Karpas-422 (cell line): ENCODE data around the gene TSC22D2. TPM values are rescaled to one million over a fixed set of nuclear protein-coding genes. Genes with fewer than 3 reads are reported as not detected.

ENCODE experiments used
- DNase-seq: peaks from one replicate; pipeline ENCODE4 v3.0.0-alpha.2; 2015
- H2AFZ ChIP-seq: fragments of 200-600 bp; sonication (generic); 2 replicates; pipeline ENCODE4 v1.6.1; 2014; ENCODE audit warnings: antibody characterized with exemption, low read length, mixed read lengths
- H3K27ac ChIP-seq: fragments of 200-600 bp; sonication (generic); 2 replicates; pipeline ENCODE4 v1.5.1; 2014; ENCODE audit warnings: mild to moderate bottlenecking, low read length, moderate library complexity
- H3K27me3 ChIP-seq: fragments of 200-600 bp; sonication (generic); 2 replicates; pipeline ENCODE4 v1.6.1; 2014; ENCODE audit warnings: low read length, mixed read lengths
- H3K36me3 ChIP-seq: fragments of 200-600 bp; sonication (generic); 2 replicates; pipeline ENCODE4 v1.6.1; 2014; ENCODE audit warnings: low read length, mixed read lengths; ENCODE audit not compliant: insufficient read depth
- H3K4me1 ChIP-seq: fragments of 200-600 bp; sonication (generic); 2 replicates; pipeline ENCODE4 v1.6.1; 2014; ENCODE audit warnings: mild to moderate bottlenecking, low read length, mixed read lengths
- H3K4me2 ChIP-seq: fragments of 200-600 bp; sonication (generic); 2 replicates; pipeline ENCODE4 v1.6.1; 2014; ENCODE audit warnings: low read length, low read depth, mild to moderate bottlenecking; ENCODE audit not compliant: poor library complexity, severe bottlenecking
- H3K4me3 ChIP-seq: fragments of 200-600 bp; sonication (generic); 2 replicates; pipeline ENCODE4 v1.5.1; 2014; ENCODE audit warnings: mild to moderate bottlenecking, antibody characterized with exemption, low read length, mixed read lengths
- H3K79me2 ChIP-seq: fragments of 200-600 bp; sonication (generic); 2 replicates; pipeline ENCODE4 v1.6.1; 2014; ENCODE audit warnings: mild to moderate bottlenecking, low read length, mixed read lengths
- H3K9ac ChIP-seq: fragments of 200-600 bp; sonication (generic); 2 replicates; pipeline ENCODE4 v1.6.0; 2014; ENCODE audit warnings: low read length
- H3K9me2 ChIP-seq: fragments of 200-600 bp; sonication (generic), shearing (Covaris generic); replicated peaks from 2 replicates; pipeline ENCODE4 v1.6.0; 2014; ENCODE audit warnings: mild to moderate bottlenecking, low read length, moderate library complexity; ENCODE audit not compliant: insufficient read depth
- H3K9me3 ChIP-seq: fragments of 300-700, 200-600 bp; sonication (generic); 2 replicates; pipeline ENCODE4 v1.6.1; 2014; ENCODE audit warnings: low read length, mixed read lengths
- H4K20me1 ChIP-seq: fragments of 200-600 bp; sonication (generic); 2 replicates; pipeline ENCODE4 v1.6.1; 2014; ENCODE audit warnings: mild to moderate bottlenecking, antibody characterized with exemption, low read length, low read depth; ENCODE audit not compliant: insufficient read depth
- total RNA-seq: library from RNA; depleted of rRNA; stranded (reverse); fragments of >200 nt; shearing (Covaris generic); gene quantifications from 2 replicates; pipeline ENCODE4 v1.2.3, GENCODE V29; 2014; ENCODE audit warnings: low replicate concordance; rRNA removed

Gene TSC22D2
- total RNA-seq = 8.7 and 44.4 TPM in 2 replicates

DNA sequence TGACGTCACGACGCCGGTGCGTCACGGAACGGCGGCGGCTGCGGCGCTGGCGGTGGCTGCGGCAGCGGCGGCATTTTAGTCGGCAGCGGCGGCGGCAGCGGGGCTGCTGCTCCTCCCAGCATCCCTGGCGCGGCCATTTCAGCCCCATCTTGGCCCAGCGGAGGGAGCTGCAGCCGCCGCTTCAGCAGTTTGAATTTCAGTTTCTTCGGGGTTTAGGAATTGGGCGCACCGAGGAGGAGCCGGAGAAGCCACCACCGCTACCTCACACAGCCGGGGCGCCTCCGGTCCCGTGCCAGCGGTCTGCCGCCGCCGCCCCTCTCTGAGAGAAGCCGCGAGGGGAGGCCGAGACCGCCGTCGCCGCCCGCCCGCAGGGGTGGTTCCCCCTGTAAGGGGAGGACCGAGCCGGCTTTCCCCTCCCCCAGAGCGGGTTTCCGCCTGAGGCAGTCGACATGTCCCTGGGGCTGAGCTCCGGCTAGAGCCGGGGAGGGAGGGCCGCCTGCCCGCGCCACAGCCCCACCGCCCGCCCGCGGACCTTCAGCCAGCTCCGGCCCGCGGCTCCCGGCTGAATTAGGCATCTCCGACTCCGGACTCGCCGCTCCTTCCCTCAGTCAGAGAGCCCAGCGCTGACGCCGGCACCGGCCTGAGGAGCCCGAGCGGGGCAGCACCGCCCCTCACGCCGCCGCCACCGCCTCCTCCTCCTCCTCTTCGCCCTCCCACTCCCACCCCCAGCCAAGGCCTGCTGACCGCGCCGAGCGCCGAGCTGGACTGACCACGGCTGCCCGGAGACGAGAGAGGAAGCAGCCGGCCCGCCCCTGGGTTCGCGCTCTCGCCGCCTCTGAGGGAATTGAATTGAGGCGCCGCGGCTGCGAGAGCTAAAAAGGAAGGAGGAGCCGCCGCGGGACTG, at the start of gene TSC22D2:
TSS of gene TSC22D2 (plus strand) at position 78 of the 904 bp plus-strand sequence. CDS start 1,053 bp downstream, outside the sequence.
- peak within 1 kb of the TSS; percentile 93 for H3K4me3 ChIP-seq
- DNase-seq = peak; percentile 98

DNA sequence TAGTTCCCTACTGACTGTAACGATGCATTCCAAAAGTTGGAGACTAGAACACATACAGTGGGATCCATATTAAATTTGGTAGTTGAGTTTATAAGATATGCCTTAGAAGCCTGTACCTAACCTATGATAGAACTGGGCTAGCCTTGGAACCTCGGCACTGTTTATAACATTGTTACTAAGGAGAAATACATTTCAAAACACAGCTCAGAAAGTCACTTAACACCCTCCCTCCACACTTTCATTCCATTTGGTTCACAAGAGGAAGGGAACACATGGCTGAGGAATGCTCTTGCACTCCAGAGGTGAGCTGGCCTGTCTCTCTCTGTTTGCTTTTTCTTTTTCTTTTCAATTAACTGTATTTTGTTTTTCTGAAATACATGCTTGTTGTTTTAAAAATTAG, 48.7 kb upstream of the TSC22D2 start:
- Histone ChIP-seq H3K4me2 (no peak overlapping the region), H3K9me2 (no peaks in the 10 kb centered on the region), H3K27ac (no peak overlapping the region), H3K4me3 (no peak overlapping the region), H3K4me1 (no peaks in the 10 kb centered on the region), H4K20me1 (no peaks in the 10 kb centered on the region), H2AFZ (no peak overlapping the region), H3K36me3 (no peaks in the 10 kb centered on the region), H3K27me3 (no peaks in the 10 kb centered on the region), H3K79me2 (no peaks in the 10 kb centered on the region), H3K9me3 (no peaks in the 10 kb centered on the region), H3K9ac (no peak overlapping the region)
- no peak for DNase-seq

More for the DNA sequence above, at the start of gene TSC22D2:
- peak within 1 kb of the TSS; percentile 98 for H3K4me2 ChIP-seq
- no peaks in the 10 kb centered on the region for H3K9me2 ChIP-seq
- peaks cover 42% of the 10 kb centered on the region for H4K20me1 ChIP-seq
- H2AFZ ChIP-seq = peak within 1 kb of the TSS; percentile 95
- H3K9me3 ChIP-seq = no peaks in the 10 kb centered on the region
- peak within 1 kb of the TSS; percentile 85 for H3K9ac ChIP-seq
- peaks cover 44% of the 10 kb centered on the region for H3K79me2 ChIP-seq
- peak within 1 kb of the TSS; percentile 93 for H3K27ac ChIP-seq
- peaks cover 15% of the 10 kb centered on the region; the same call in 1 of the 2 replicates for H3K36me3 ChIP-seq
- no peaks in the 10 kb centered on the region for H3K27me3 ChIP-seq
- H3K4me1 ChIP-seq = peaks cover 20% of the 10 kb centered on the region

DNA sequence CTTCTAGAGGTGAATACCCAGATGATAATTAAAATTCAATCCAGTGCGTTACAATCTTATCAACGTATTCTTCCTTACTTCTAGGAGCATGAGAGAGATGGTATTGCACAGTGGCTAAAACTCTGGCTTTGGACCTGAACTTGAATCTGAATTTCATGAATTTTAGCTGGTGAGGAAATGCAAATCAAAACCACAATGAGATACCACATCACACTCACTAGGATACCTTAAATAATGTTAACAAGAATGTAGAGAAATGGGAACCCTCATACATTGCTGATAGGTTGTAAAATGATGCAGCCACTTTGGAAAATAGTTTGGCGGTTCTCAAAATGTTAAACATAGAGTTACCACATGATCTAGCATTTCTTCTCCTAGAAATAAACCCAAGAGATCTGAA, 47.1 kb upstream of the TSC22D2 start:
- H3K79me2 ChIP-seq = no peaks in the 10 kb centered on the region
- H3K4me3 ChIP-seq = no peak overlapping the region
- no peak overlapping the region for H3K27ac ChIP-seq
- H3K27me3 ChIP-seq = no peaks in the 10 kb centered on the region
- H3K9me2 ChIP-seq = no peaks in the 10 kb centered on the region
- H3K4me2 ChIP-seq = no peak overlapping the region
- H3K9me3 ChIP-seq = no peaks in the 10 kb centered on the region
- H3K36me3 ChIP-seq = no peaks in the 10 kb centered on the region
- DNase-seq = no peak
- H2AFZ ChIP-seq = no peak overlapping the region
- no peak overlapping the region for H3K9ac ChIP-seq
- H4K20me1 ChIP-seq = no peaks in the 10 kb centered on the region
- no peaks in the 10 kb centered on the region for H3K4me1 ChIP-seq

DNA sequence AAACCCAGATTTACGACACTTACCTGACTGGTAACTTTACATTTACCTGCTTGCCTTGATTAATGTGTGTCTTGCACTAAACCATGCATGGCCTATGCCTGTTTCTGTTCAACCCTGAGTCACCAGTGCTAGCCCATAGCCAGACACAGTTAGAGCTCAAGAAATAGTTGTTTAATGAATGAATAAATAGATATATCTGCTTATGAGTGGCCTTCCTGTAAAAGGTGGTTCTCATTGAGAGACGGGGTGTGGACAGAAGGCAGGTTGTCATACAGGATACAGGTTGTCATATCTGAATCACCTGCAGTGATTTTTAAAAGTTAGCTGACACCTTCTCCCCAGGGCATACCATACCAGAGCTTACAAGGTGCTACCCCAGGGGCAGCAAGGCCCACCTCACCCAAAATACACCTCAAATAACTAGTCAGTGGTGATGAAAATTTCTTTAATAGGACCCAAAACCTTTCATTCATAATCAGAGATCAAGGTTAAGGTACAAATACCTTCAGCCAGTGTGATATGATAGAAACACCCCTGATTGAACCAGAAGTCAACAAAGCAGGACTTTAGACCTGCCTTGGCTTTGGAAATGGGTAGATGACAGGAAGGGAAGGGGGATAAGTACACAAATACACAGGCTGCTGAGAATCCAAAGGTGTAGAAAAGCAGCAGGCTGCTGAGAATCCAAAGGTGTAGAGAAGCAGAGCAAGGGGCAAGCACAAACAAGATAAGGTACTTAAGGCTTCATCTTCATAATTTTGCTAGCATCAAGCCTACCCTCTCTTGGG, 45.4 kb upstream of the TSC22D2 start:
- Histone ChIP-seq H3K79me2 (no peaks in the 10 kb centered on the region), H2AFZ (no peak overlapping the region), H3K4me1 (no peaks in the 10 kb centered on the region), H3K36me3 (no peaks in the 10 kb centered on the region), H3K4me3 (no peak overlapping the region), H4K20me1 (no peaks in the 10 kb centered on the region), H3K9ac (no peak overlapping the region), H3K27ac (no peak overlapping the region), H3K9me2 (no peaks in the 10 kb centered on the region), H3K9me3 (no peaks in the 10 kb centered on the region), H3K27me3 (no peaks in the 10 kb centered on the region), H3K4me2 (no peak overlapping the region)
- DNase-seq = no peak

DNA sequence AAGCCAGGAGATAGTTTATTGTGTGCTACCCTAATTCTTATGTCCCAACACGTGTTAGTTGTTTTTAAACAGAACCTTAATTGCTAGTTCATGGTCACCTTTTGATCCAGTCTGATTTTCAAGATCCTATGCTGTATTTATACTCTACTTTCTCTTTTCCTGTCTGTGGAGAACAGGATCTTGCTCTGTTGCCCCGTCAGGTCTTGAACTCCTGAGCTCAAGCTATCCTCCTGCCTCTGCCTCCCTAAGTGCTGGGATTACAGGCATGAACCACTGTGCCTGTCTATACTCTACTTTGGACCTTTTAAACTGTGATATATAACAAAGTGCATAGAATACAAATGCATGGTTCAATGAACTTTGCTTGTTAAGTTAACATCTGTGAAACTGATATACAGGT, 44.7 kb upstream of the TSC22D2 start:
- Histone ChIP-seq H3K27ac (no peak overlapping the region), H3K27me3 (no peaks in the 10 kb centered on the region), H3K36me3 (no peaks in the 10 kb centered on the region), H4K20me1 (no peaks in the 10 kb centered on the region), H3K4me2 (no peak overlapping the region), H3K9me3 (no peaks in the 10 kb centered on the region), H3K79me2 (no peaks in the 10 kb centered on the region), H3K4me3 (no peak overlapping the region), H3K9ac (no peak overlapping the region), H3K4me1 (no peaks in the 10 kb centered on the region), H2AFZ (no peak overlapping the region), H3K9me2 (no peaks in the 10 kb centered on the region)
- DNase-seq = no peak

DNA sequence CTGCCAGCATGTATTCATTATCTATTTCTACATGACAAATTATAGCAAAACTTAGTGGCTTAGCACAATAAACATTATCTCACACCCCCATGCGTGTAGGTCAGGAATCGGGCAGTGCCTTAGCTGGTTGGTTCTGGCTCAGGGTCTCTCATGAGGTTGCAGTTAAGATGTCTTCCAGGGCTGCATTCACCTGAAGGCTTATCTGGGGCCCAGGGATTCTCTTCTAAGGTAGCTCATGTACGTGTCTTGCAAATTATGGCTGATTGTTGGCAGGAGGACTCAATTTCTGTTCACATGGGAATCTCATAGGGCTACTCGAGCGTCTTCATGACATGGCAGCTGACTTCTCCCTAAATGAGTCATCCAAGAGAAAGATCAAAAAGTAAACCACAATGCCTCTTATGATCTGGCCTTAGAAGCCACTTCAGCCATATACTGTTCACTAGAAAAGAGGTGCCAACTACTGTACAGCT, 42.9 kb upstream of the TSC22D2 start:
- Histone ChIP-seq H3K4me3 (no peak overlapping the region), H4K20me1 (no peaks in the 10 kb centered on the region), H3K4me2 (no peak overlapping the region), H3K27ac (no peak overlapping the region), H3K36me3 (no peaks in the 10 kb centered on the region), H3K9ac (no peak overlapping the region), H3K4me1 (peaks cover 3% of the 10 kb centered on the region), H3K9me2 (no peaks in the 10 kb centered on the region), H3K27me3 (no peaks in the 10 kb centered on the region), H3K9me3 (no peaks in the 10 kb centered on the region), H2AFZ (no peak overlapping the region), H3K79me2 (no peaks in the 10 kb centered on the region)
- no peak for DNase-seq

DNA sequence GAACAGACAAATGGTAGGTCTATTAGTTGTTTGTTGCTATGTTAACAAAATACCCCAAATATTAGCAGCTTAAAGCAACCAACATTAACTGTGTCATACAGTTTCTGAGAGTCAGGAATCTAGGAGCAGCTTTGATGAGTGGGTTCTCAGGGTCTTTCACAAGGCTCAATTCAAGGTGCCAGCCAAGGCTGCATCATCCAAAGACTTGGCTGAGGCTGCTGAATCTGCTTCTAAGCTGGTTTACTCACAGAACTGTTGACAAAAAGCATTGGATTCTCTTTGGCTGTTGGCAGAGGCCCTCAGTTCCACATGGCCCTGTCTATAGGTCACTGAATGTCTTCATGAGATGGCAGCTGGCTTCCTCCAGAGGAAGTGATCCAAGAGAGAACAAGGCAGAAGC, 40.3 kb upstream of the TSC22D2 start:
- DNase-seq = no peak

DNA sequence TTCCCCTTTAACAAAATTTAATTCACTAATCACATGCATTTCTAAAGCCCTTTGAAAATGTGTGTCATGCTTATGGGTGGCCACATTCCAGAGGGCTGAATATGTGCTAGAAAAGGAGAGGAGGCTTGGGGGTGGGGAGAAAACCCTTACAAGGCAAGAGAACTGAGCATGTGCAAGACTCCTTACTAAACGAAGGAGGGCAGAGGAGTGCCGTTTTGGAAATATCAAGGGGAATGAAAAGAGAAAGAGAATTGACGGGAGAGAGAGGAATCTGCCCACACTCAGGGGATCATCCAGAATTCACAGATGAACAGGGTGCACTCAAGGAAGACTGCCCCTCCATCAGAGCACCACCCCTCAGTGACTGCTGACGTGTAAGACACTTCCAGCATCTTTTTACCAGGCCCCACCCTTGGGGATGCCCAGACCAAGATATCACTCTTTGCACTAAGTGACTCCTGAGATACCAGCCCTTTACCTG, 37.9 kb upstream of the TSC22D2 start:
- Histone ChIP-seq H3K27ac (no peak overlapping the region), H3K4me3 (no peak overlapping the region), H3K4me1 (peaks cover 15% of the 10 kb centered on the region), H3K4me2 (peak overlapping the region; percentile 12), H4K20me1 (no peaks in the 10 kb centered on the region), H3K9ac (no peak overlapping the region), H3K36me3 (no peaks in the 10 kb centered on the region), H3K79me2 (no peaks in the 10 kb centered on the region), H3K9me3 (no peaks in the 10 kb centered on the region), H3K9me2 (no peaks in the 10 kb centered on the region), H3K27me3 (no peaks in the 10 kb centered on the region), H2AFZ (no peak overlapping the region)
- DNase-seq = no peak

More for the DNA sequence above, 40.3 kb upstream of the TSC22D2 start:
- no peak overlapping the region for H3K9ac ChIP-seq
- no peaks in the 10 kb centered on the region for H3K79me2 ChIP-seq
- H3K9me3 ChIP-seq = no peaks in the 10 kb centered on the region
- no peaks in the 10 kb centered on the region for H3K9me2 ChIP-seq
- H3K27me3 ChIP-seq = no peaks in the 10 kb centered on the region
- no peak overlapping the region for H3K27ac ChIP-seq
- H3K4me2 ChIP-seq = no peak overlapping the region
- no peak overlapping the region for H3K4me3 ChIP-seq
- H2AFZ ChIP-seq = no peak overlapping the region
- peaks cover 4% of the 10 kb centered on the region for H3K4me1 ChIP-seq
- H4K20me1 ChIP-seq = no peaks in the 10 kb centered on the region
- no peaks in the 10 kb centered on the region for H3K36me3 ChIP-seq
